ENCODE measurements around the gene HSPB6. TPM values are rescaled to one million over a fixed set of nuclear protein-coding genes. Genes with fewer than 3 reads are reported as not detected.
A peak's percentile ranks its signal among the peaks of the same experiment; 100 is the strongest.

The HSPB6 gene
- total and polyA plus RNA-seq, 2 of the 8 experiments (the other 6 are each of a cell fraction or from before 2014, with no cell fraction given): 0.91 TPM; not detected in 1

DNA sequence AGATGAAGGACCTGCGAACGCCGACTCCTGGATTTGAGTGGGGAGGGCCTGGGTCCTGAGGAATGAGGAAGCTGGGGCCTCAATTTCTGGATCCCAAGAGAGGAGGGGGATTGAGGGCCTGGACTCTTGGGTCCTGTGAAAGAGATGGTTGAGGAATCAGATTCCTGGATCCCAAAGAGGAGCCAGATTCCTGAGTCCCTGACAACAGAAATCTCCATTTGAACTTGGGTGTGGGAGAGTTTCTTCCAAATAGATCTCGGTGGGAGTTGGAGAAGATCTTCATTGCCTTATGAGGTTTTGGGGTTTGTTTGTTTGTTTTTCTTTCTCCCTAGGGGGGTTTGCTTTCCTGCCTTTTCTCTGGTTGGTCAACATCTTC is 10.8 kb downstream of the HSPB6 start:
- H3K14ac ChIP-seq (ENCODE audit: insufficient read length): no peak overlapping the region
- H2BK15ac ChIP-seq (ENCODE audit: low read length): no peak overlapping the region
- no peaks in the 10 kb centered on the region for H3K27me3 ChIP-seq (replicated peaks in 1 of 4; ENCODE audit: control insufficient read depth in 3 of 4, extremely low read depth in 1 of 4, insufficient read depth in 3 of 4, low read length in 3 of 4)
- H3K9ac ChIP-seq (replicated peaks in 1 of 4; ENCODE audit: extremely low read depth in 1 of 4, low read depth in 3 of 4, low read length in 3 of 4): peak overlapping the region in 3 of 4 experiments; percentile 41 to 82 (median 51); a peak in 3 of 7 replicates
- no peak overlapping the region for H2BK12ac ChIP-seq (ENCODE audit: low read depth, low read length)
- H4K91ac ChIP-seq (replicated peaks; ENCODE audit: insufficient read length, low read length): no peak overlapping the region
- H3K27ac ChIP-seq (ENCODE audit: low read depth, low read length): no peak overlapping the region
- H3K79me2 ChIP-seq (ENCODE audit: control insufficient read depth in 1 of 2, insufficient read depth in 2 of 2, low read length in 2 of 2): peaks cover 0 to 7% of the 10 kb centered on the region in 2 experiments; a peak in 1 of 4 replicates
- H4K20me1 ChIP-seq (replicated peaks in 1 of 2; ENCODE audit: control insufficient read depth in 1 of 2, insufficient read depth in 2 of 2, low read length in 2 of 2): peaks cover 0 to 2% of the 10 kb centered on the region in 2 experiments
- peak overlapping the region; percentile 65 to 95 (median 82) for H3K4me3 ChIP-seq (ENCODE audit: extremely low read depth in 1 of 4, insufficient read depth in 2 of 4, low read depth in 3 of 4, low read length in 4 of 4)
- ChIA-PET CTCF (ENCODE audit: partially characterized antibody) (interaction anchor here (0.9 kb wide), 2 partner anchors 74 to 148 kb away, joined by 3 read pairs; no protein-coding TSS in a partner anchor), POLR2A (ENCODE audit: partially characterized antibody) (interaction anchor here (0.9 to 2.7 kb wide), 17 partner anchors 9 to 268 kb away, joined by 3 to 23 read pairs (median 5); partner anchors contain the start of genes ALKBH6, ARHGAP33, HSPB6 and KIRREL2)
- H3K4me1 ChIP-seq (replicated peaks in 1 of 4; ENCODE audit: control insufficient read depth in 3 of 4, insufficient read depth in 4 of 4, low read length in 3 of 4): peaks cover 0 to 4% (median 2%) of the 10 kb centered on the region in 4 experiments; a peak in 3 of 7 replicates
- H3K23me2 ChIP-seq (ENCODE audit: low read depth, low read length): peaks cover 12% of the 10 kb centered on the region
- H3K9me3 ChIP-seq (ENCODE audit: insufficient read depth in 2 of 2, low read depth in 1 of 2, low read length in 1 of 2): no peaks in the 10 kb centered on the region
- H3K36me3 ChIP-seq (ENCODE audit: control insufficient read depth in 2 of 4, insufficient read depth in 4 of 4, low read length in 3 of 4): peaks cover 0 to 2% (median 0%) of the 10 kb centered on the region in 4 experiments; a peak in 1 of 8 replicates
- H2BK20ac ChIP-seq (ENCODE audit: low read length): no peak overlapping the region
- H3K4ac ChIP-seq (replicated peaks; ENCODE audit: insufficient read length, low read depth, low read length): no peak overlapping the region
- H3K18ac ChIP-seq (ENCODE audit: extremely low read depth, low read length): no peak overlapping the region
- H3K56ac ChIP-seq (replicated peaks; ENCODE audit: insufficient read length, low read depth, low read length): peak overlapping the region; percentile 54
- peak overlapping the region; percentile 59 to 69 for H3K4me2 ChIP-seq (ENCODE audit: insufficient read depth in 1 of 2, low read depth in 2 of 2, low read length in 2 of 2)
- H3K79me1 ChIP-seq (ENCODE audit: low read depth, low read length): no peaks in the 10 kb centered on the region; the same call in none of the 2 replicates
- no peak overlapping the region for H2AFZ ChIP-seq (ENCODE audit: low read length)
- no peak overlapping the region for H4K5ac ChIP-seq (ENCODE audit: insufficient read length, low read depth, low read length)
- DNase-seq (ENCODE audit: low read depth in 1 of 2, low spot score in 2 of 2): no peak
- no peak overlapping the region for H4K8ac ChIP-seq (ENCODE audit: extremely low read depth, insufficient read depth, low read length)
- H3K23ac ChIP-seq (ENCODE audit: insufficient read length): no peak overlapping the region
- no peak for FAIRE-seq
- no peak overlapping the region for H2AK5ac ChIP-seq (ENCODE audit: low read depth, low read length)
- H2BK5ac ChIP-seq (ENCODE audit: low read depth, low read length): peak overlapping the region; percentile 66; the same call in 1 of the 2 replicates
- no peak overlapping the region for H2BK120ac ChIP-seq (replicated peaks; ENCODE audit: low read depth, low read length)
- 70% methylated on average over 1 of the region's 4 CpGs; no CpG with 5 or more reads in 1 of the 2 experiments for WGBS, 2 experiments (ENCODE audit: extremely low coverage in 1 of 2, insufficient coverage in 1 of 2, insufficient read length in 1 of 2, insufficient replicate concordance in 2 of 2, low coverage in 1 of 2, low lambda C conversion rate in 2 of 2, missing lambda C conversion rate in 1 of 2)
- TF ChIP-seq SIRT6 (IDR thresholded peaks at IDR 0.05; ENCODE audit: low read length) (no peak), KDM5A (IDR thresholded peaks at IDR 0.05; ENCODE audit: low read length) (no peak), RXRA (IDR thresholded peaks at IDR 0.05; ENCODE audit: insufficient read depth, low read depth, low read length) (no peak), RAD21 (IDR thresholded peaks at IDR 0.05 in 1 of 2, conservative IDR thresholded peaks at IDR 0.05 in 1 of 2; ENCODE audit: low read depth in 2 of 2, low read length in 2 of 2) (no peak), SUZ12 (IDR thresholded peaks at IDR 0.05; ENCODE audit: low read length) (no peak), EGR1 (IDR thresholded peaks at IDR 0.05; ENCODE audit: borderline replicate concordance, low read depth, low read length) (no peak), TAF1 (IDR thresholded peaks at IDR 0.05; ENCODE audit: low read depth, low read length) (no peak; the same call in 1 of the 2 replicates), SIN3A (conservative IDR thresholded peaks at IDR 0.05 in 1 of 2, IDR thresholded peaks at IDR 0.05 in 1 of 2; ENCODE audit: low read depth in 1 of 2, low read length in 2 of 2) (no peak), GABPA (IDR thresholded peaks at IDR 0.05; ENCODE audit: borderline replicate concordance, insufficient read depth, low read length) (no peak)
- TF ChIP-seq, protein P1, sequence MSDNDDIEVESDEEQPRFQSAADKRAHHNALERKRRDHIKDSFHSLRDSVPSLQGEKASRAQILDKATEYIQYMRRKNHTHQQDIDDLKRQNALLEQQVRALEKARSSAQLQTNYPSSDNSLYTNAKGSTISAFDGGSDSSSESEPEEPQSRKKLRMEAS (IDR thresholded peaks at IDR 0.05): no peak

Measured in H1 (cell line).